GM12892 (cell line): Measurements from ENCODE around the gene VPS4A.
"Not testable (repeated sequence)": the region's sequence is repeated elsewhere in the genome, so short reads cannot be mapped to it uniquely, and the experiment has no call there.

ENCODE experiments used
- DNase-seq: peaks from one replicate; pipeline ENCODE4 v3.0.0; 2011; ENCODE audit not compliant: insufficient read length
- FAIRE-seq: peaks from 2 replicates; lab custom pipeline; 2011; peaks lifted over from hg19 to GRCh38; lab: Jason Lieb, UNC
- POLR2A ChIP-seq: IDR thresholded peaks from 2 replicates; pipeline ENCODE4 v1.6.1; 2011; ENCODE audit warnings: low read depth, low read length, control low read depth
- POLR2AphosphoS5 ChIP-seq: IDR thresholded peaks from 2 replicates; pipeline ENCODE4 v1.6.1; 2011; ENCODE audit warnings: low read depth, low read length, control low read depth
- TAF1 ChIP-seq: IDR thresholded peaks from 2 replicates; pipeline ENCODE4 v1.6.1; 2011; ENCODE audit warnings: low read depth, mild to moderate bottlenecking, control low read depth, low read length, borderline replicate concordance

Gene VPS4A

DNA sequence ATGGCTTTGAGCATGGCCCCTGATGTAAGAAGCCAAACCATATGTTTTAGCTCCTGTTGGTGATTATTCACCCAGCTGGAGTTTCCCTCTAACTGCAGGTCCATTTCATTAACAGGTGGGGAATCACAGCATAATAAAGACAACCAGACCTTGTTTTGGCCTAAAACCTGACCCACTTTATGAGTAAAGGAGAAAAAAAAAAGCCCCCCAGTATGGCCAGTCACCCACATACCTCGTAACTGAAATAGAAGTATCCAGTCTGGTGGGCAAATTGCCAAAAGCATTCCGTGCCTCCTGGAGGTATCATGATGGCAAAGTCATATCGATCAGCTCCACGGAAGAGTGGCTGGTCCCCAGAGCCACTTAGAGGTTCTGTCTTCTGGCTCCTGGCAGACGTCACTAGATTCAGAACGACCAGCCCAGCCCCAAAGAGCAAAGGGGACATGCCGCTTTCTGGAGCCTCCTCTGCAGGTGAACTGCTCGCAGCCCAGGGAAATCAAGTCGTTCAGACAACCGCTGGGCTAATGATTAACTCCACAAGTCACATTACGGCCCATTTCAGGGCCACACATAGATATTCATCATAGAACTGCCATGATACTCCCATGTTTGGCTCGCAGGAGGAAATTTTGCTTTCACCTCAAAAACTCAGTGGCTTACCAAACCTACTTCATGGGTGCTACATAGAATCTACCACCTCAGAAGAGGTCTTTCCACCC is 40.3 kb downstream of the VPS4A start, which contains the start of gene TMED6:
Gene TMED6 (minus strand): TSS at position 478 of the 719 bp plus-strand sequence. CDS start 33 bp downstream, at position 445.
- DNase-seq (no peak), FAIRE-seq (no peak)
- TF ChIP-seq POLR2A (no peak), TAF1 (no peak), POLR2AphosphoS5 (no peak)

- not testable (repeated sequence) for FAIRE-seq, DNase-seq
Measured at GRCh38 chr16:69360070-69360469, 48.9 kb downstream of the VPS4A start.

GRCh38 chr16:69363281-69363717 is 52.1 kb downstream of the VPS4A start:
- TF ChIP-seq POLR2AphosphoS5 (no peak), POLR2A (no peak), TAF1 (no peak)
- DNase-seq (no peak), FAIRE-seq (no peak)

DNA sequence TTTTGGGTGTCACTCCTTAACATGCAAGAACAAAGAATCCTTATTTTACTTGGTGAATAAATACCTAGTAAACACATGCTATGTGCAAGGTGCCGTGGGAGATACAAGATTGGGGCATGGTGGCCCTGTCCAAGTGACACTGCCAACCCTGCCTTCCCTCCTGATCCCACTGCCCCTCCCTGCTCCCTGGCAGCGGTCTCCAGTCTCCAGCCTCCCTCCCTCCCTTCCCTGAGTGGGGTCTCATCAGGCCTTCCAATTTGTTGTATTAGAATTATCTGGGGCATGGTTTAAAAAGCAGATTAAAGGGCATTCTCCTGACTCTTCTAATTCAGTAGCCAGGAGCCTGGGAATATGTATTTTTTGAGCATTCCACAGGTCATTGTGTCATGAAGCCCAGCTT is 52.9 kb downstream of the VPS4A start:
- no peak for TF ChIP-seq TAF1
- no peak for TF ChIP-seq POLR2AphosphoS5
- DNase-seq: no peak
- FAIRE-seq: no peak

DNA sequence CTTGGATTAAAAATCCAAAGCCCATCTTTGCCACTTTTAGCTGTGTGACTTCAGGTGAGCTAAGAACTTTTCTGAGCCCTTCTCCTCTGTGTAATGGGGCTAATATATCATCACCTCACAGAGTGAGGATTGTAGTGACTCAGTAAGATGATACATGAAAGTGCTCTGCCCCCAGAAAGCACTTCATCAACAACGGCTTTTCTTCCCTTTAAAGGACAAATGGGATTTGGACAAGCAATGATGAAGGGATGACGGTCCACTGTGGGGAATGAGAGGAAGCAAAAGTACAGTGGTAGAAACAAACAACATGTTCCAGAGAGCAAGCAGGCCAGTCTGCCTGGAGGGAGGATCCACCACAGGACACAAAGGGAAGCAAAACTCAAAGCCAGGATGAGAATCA is 54.8 kb downstream of the VPS4A start:
- FAIRE-seq (no peak), DNase-seq (no peak)
- TF ChIP-seq TAF1: no peak
- TF ChIP-seq POLR2AphosphoS5: no peak
- no peak for TF ChIP-seq POLR2A

DNA sequence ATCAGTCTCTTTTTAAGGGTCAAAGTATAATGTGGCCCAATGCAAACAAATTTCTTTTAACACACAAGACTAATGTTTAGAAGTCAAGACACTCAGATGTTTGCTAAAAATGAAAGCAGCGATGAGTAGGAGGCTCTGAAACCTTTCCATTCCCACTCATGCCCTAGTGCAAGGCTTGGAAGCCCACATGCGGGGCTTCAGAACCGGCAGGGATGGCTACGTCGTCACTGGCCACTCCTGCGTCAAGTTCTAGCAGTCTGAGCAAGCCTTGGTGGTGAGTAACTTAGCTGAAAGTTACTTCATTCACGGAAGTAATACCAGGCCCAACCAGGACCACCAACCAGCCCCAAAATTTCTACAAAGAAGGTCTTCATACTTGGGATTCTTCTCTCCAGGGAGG is 55.3 kb downstream of the VPS4A start:
- no peak for TF ChIP-seq POLR2AphosphoS5
- no peak for TF ChIP-seq POLR2A
- TF ChIP-seq TAF1: no peak
- no peak for FAIRE-seq
- DNase-seq: no peak

GRCh38 chr16:69367980-69368379 is 56.8 kb downstream of the VPS4A start:
- DNase-seq (no peak), FAIRE-seq (no peak)

DNA sequence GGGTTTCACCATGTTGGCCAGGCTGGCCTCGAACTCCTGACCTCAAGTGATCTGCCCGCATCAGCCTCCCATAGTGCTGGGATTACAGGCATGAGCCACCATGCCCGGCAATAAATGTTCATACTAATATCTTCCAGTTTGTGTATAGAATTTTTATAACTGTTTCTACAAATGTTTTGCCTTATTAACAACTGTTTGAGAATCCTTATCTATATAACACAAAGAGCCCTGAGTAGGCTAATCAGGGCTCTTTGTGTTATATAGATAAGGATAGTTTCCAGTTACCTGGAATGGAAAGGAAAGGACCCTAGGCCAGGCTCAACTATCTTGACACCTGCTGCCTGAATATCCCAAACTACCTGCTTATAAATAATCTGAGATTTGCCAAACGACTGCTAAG is 57.7 kb downstream of the VPS4A start:
- FAIRE-seq (no peak), DNase-seq (no peak)
- TF ChIP-seq POLR2AphosphoS5: no peak
- TF ChIP-seq POLR2A: no peak
- TF ChIP-seq TAF1: no peak

More at GRCh38 chr16:69367980-69368379, 56.8 kb downstream of the VPS4A start:
- TF ChIP-seq POLR2AphosphoS5: no peak
- TF ChIP-seq TAF1: no peak
- no peak for TF ChIP-seq POLR2A

GRCh38 chr16:69371564-69371963 is 60.4 kb downstream of the VPS4A start:
- TF ChIP-seq TAF1 (no peak), POLR2AphosphoS5 (no peak), POLR2A (no peak)
- FAIRE-seq (peak; percentile 65), DNase-seq (no peak)

- no peak for FAIRE-seq
- DNase-seq: no peak
- TF ChIP-seq POLR2AphosphoS5 (no peak), TAF1 (no peak), POLR2A (no peak)
Measured at GRCh38 chr16:69373019-69373418, 61.9 kb downstream of the VPS4A start.
